Right renal pelvis (tissue), 4 donors: ENCODE measurements around the gene CDC34. TPM values are rescaled to one million over a fixed set of nuclear protein-coding genes. Genes with fewer than 3 reads are reported as not detected.
A peak's percentile ranks its signal among the peaks of the same experiment; 100 is the strongest.

Experiments used
- DNase-seq, 4 donors: peaks; one replicate each; pipeline ENCODE4 v3.0.0-alpha.2; 2013; ENCODE audit warnings: low read depth in 4 of 4, low spot score in 3 of 4, missing footprints in 1 of 4
- polyA plus RNA-seq, 4 donors: library from polyadenylated mRNA; unstranded; fragments of 120-200 nt; gene quantifications; one replicate each; pipeline ENCODE4 v1.2.1, GENCODE V29; 2013; ENCODE audit not compliant: insufficient read length in 4 of 4

Gene CDC34
- 10 to 100 TPM; 56.1 to 75.0 (median 60.6) TPM for polyA plus RNA-seq

GRCh38 chr19:531753-532560 lies at the start of gene CDC34:
Gene CDC34, plus strand, starts transcription at chr19:531760. Its CDS starts 172 bp downstream, at chr19:531932.
- no peak for DNase-seq

GRCh38 chr19:482186-483041 lies 49.1 kb upstream of the CDC34 start:
- DNase-seq: no peak

- no peak for DNase-seq
Measured at GRCh38 chr19:483332-484072, 48.1 kb upstream of the CDC34 start.

- no peak for DNase-seq
Measured at GRCh38 chr19:484494-484893, 47.1 kb upstream of the CDC34 start.

- DNase-seq: no peak
Measured at GRCh38 chr19:485077-485476, 46.5 kb upstream of the CDC34 start.

GRCh38 chr19:485583-486236 lies 45.9 kb upstream of the CDC34 start:
- no peak for DNase-seq

GRCh38 chr19:488505-489417 lies 42.8 kb upstream of the CDC34 start:
- peak; percentile 88 to 92 (median 89) for DNase-seq

- DNase-seq: no peak
Measured at GRCh38 chr19:489418-490196, 42.0 kb upstream of the CDC34 start.

GRCh38 chr19:491146-491741 lies 40.3 kb upstream of the CDC34 start:
- no peak for DNase-seq

- no peak for DNase-seq
Measured at GRCh38 chr19:492091-492531, 39.4 kb upstream of the CDC34 start.

GRCh38 chr19:493391-494170 lies 38.0 kb upstream of the CDC34 start:
- no peak for DNase-seq

- DNase-seq: no peak
Measured at GRCh38 chr19:494171-495080, 37.1 kb upstream of the CDC34 start.

- no peak for DNase-seq
Measured at GRCh38 chr19:495081-495401, 36.5 kb upstream of the CDC34 start.

- no peak for DNase-seq
Measured at GRCh38 chr19:495402-496111, 36.0 kb upstream of the CDC34 start.

- DNase-seq: no peak
Measured at GRCh38 chr19:496112-496665, 35.4 kb upstream of the CDC34 start, which contains the start of gene MADCAM1. Gene MADCAM1, plus strand, starts transcription at chr19:496486. Its CDS starts 14 bp downstream, at chr19:496500.
